ENCODE results near the gene TMEM51. TPM values are rescaled to one million over a fixed set of nuclear protein-coding genes. Genes with fewer than 3 reads are reported as not detected.
"Not testable (repeated sequence)": the region's sequence is repeated elsewhere in the genome, so short reads cannot be mapped to it uniquely, and the experiment has no call there.

The TMEM51 gene
- total RNA-seq, 4 donors from 2014 or later, result 6.4 to 12.2 (median 10.6) TPM

- no peaks in the 10 kb centered on the region for H3K36me3 ChIP-seq
- no peak overlapping the region for H3K27ac ChIP-seq
- 42% methylated on average over 3 of the region's 3 CpGs for WGBS
- TF ChIP-seq, protein P1, sequence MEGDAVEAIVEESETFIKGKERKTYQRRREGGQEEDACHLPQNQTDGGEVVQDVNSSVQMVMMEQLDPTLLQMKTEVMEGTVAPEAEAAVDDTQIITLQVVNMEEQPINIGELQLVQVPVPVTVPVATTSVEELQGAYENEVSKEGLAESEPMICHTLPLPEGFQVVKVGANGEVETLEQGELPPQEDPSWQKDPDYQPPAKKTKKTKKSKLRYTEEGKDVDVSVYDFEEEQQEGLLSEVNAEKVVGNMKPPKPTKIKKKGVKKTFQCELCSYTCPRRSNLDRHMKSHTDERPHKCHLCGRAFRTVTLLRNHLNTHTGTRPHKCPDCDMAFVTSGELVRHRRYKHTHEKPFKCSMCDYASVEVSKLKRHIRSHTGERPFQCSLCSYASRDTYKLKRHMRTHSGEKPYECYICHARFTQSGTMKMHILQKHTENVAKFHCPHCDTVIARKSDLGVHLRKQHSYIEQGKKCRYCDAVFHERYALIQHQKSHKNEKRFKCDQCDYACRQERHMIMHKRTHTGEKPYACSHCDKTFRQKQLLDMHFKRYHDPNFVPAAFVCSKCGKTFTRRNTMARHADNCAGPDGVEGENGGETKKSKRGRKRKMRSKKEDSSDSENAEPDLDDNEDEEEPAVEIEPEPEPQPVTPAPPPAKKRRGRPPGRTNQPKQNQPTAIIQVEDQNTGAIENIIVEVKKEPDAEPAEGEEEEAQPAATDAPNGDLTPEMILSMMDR (IDR thresholded peaks at IDR 0.05), result no peak
- H3K27me3 ChIP-seq, result no peaks in the 10 kb centered on the region
- H3K4me3 ChIP-seq, result no peak overlapping the region
- H3K9me3 ChIP-seq, result no peaks in the 10 kb centered on the region
- DNase-seq (ENCODE audit: low spot score in 2 of 2), result no peak
- H3K4me1 ChIP-seq, result peaks cover 20% of the 10 kb centered on the region
Observed at GRCh38 chr1:15174615-15174983, 21.1 kb downstream of the TMEM51 start.

DNA sequence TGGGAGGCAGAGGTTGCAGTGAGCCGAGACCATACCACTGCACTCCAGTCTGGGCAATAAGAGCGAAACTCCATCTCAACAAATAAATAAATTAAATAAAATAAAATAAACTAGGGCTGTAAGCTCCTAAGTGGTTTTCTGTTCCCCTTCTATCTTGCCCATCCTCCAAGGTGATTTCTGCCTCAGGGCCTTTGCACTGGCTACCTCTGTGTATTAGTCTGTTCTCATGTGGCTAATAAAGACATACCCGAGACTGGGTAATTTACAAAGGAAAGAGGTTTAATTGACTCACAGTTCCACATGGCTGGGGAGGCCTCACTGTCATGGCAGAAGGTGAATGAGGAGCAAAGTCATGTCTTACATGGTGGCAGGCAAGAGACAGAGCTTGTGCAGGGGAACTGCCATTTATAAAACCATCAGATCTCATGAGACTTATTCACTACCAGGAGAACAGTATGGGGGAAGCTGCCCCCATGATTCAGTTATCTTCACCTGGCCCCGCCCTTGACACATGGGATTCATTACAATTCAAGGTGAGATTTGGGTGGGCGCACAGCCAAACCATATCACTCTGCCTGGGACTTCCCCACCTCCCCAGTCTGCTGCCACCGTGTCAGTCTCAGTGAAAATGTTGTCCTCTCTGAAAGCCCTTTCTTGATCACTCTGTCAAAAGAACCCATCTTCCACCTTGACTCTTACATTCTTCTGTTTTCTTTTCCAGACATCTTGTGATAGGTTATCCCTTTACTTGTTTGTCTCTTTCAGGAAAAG, 22.0 kb downstream of the TMEM51 start:
- WGBS, result 92% methylated on average over 6 of the region's 6 CpGs
- peaks cover 29% of the 10 kb centered on the region for H3K4me1 ChIP-seq

DNA sequence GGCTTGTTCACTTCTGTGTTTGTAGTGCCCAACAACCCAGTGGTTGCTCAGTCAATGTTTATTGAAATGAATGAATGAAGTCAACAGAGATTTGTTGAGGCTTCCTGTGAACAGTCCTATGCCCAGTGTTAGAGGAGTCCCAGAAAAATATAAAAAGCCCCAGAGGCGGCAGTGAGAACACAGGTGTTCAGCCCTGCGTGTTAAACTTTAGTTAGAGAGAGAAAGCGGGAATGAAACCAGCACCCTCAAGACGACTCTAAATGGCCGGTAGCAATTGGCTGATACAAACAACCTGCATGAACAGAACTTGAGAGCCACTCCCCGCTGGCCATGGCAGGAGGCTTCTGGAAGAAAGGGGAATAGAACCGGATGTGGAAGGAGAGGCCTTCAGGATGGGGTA, 22.6 kb downstream of the TMEM51 start:
- H3K27ac ChIP-seq, result no peak overlapping the region
- TF ChIP-seq POLR2A (IDR thresholded peaks at IDR 0.05), result no peak
- no peak for TF ChIP-seq POLR2AphosphoS5 (IDR thresholded peaks at IDR 0.05)
- no peak for TF ChIP-seq EP300 (IDR thresholded peaks at IDR 0.05)
- TF ChIP-seq, protein P1 (IDR thresholded peaks at IDR 0.05), result no peak

More for the DNA sequence above, 22.0 kb downstream of the TMEM51 start:
- not testable (repeated sequence) for DNase-seq (ENCODE audit: low spot score in 2 of 2); H3K36me3 ChIP-seq; H3K27ac ChIP-seq; H3K27me3 ChIP-seq; H3K9me3 ChIP-seq; H3K4me3 ChIP-seq

DNA sequence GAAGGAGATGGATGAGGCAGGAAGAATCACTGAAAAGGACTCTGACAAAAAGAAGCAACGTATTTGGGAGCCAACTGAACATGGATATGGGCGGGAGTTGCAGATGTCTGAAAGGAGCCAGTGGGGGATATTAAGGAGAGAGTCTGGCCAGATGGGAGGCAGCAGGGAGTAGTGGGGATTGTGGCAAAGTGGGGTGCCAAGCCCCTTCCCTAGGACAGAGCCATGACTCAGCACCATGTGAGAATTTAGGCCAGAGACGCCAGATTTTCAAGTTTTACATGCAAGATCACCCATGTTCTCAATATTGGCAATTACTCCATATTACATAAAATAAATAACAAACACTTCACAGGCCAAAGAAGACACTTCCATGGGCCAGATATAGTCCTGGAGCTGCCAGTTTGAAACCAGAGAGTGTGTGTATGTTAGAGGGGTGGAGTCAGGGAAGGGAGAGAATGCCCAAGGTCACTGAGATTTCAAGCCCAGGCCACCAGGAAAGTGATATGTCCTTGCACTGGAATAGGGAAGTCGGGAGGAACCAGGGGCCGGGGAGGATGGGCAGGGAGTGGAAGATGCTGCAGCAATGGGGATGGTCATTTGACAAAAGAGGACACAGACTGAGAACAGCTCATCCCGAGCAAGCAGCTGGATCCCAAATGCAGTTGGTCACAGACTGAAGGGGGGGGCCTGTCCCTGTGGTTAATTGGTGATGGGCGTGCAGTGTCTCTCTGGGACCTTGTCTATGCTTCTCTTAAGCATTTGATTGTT, 23.5 kb downstream of the TMEM51 start:
- Histone ChIP-seq H3K27ac (no peak overlapping the region), H3K36me3 (no peaks in the 10 kb centered on the region), H3K4me3 (no peak overlapping the region), H3K9me3 (no peaks in the 10 kb centered on the region), H3K27me3 (no peaks in the 10 kb centered on the region), H3K4me1 (peaks cover 37% of the 10 kb centered on the region)
- TF ChIP-seq POLR2AphosphoS5 (IDR thresholded peaks at IDR 0.05), result no peak
- TF ChIP-seq, protein P1 (IDR thresholded peaks at IDR 0.05), result no peak
- no peak for TF ChIP-seq EP300 (IDR thresholded peaks at IDR 0.05)
- no peak for TF ChIP-seq POLR2A (IDR thresholded peaks at IDR 0.05)
- WGBS, result 73% methylated on average over 7 of the region's 7 CpGs
- DNase-seq (ENCODE audit: low spot score in 2 of 2), result no peak

More for the DNA sequence above, 22.6 kb downstream of the TMEM51 start:
- no peaks in the 10 kb centered on the region for H3K36me3 ChIP-seq
- no peaks in the 10 kb centered on the region for H3K9me3 ChIP-seq
- peaks cover 34% of the 10 kb centered on the region for H3K4me1 ChIP-seq
- 91% methylated on average over 7 of the region's 7 CpGs for WGBS
- no peak for DNase-seq (ENCODE audit: low spot score in 2 of 2)
- H3K27me3 ChIP-seq, result no peaks in the 10 kb centered on the region
- H3K4me3 ChIP-seq, result no peak overlapping the region

DNA sequence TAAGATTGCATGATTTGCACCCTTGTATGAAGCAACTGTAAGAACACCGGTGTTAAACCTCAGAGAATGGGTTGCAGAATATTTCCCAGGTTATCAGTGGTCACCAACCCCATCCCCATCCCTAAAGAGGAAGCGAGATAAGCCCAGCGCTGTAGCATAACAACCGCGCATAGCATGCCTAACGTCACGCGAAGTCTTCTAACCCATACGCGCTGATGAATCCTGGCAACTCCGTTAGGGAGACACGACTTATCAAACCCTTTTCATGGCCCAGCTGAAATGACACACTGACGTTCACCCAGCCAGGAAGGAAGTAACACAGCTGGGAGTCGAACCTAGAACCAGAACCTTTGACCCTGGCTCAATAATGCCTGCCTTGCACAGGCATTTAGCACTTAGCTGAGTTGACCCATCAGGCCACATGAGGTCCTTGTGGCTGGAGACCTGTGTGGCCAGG, 24.2 kb downstream of the TMEM51 start:
- no peak overlapping the region for H3K27ac ChIP-seq
- DNase-seq (ENCODE audit: low spot score in 2 of 2), result no peak
- WGBS, result 96% methylated on average over 13 of the region's 14 CpGs
- H3K4me3 ChIP-seq, result no peak overlapping the region
- H3K4me1 ChIP-seq, result peaks cover 32% of the 10 kb centered on the region
- H3K36me3 ChIP-seq, result no peaks in the 10 kb centered on the region
- no peaks in the 10 kb centered on the region for H3K27me3 ChIP-seq
- no peaks in the 10 kb centered on the region for H3K9me3 ChIP-seq
- TF ChIP-seq POLR2A (IDR thresholded peaks at IDR 0.05) (no peak), POLR2AphosphoS5 (IDR thresholded peaks at IDR 0.05) (no peak), EP300 (IDR thresholded peaks at IDR 0.05) (no peak)
- TF ChIP-seq, protein P1 (IDR thresholded peaks at IDR 0.05), result no peak
